ENCODE data around the gene IFRD1. TPM values are rescaled to one million over a fixed set of nuclear protein-coding genes. Genes with fewer than 3 reads are reported as not detected.

IFRD1 gene
- total RNA-seq, 1 experiment from 2014 or later = 67.8 TPM

- H3K4me1 Mint-ChIP-seq = peaks cover 13 to 17% of the 10 kb centered on the region in 2 experiments
- Histone ChIP-seq H2AFZ (ENCODE audit: low read length) (no peak overlapping the region), H2BK120ac (ENCODE audit: low read depth, low read length, poor library complexity, severe bottlenecking) (no peak overlapping the region), H3K4me2 (ENCODE audit: insufficient read depth, insufficient read length, low read length) (no peak overlapping the region), H2BK5ac (ENCODE audit: insufficient read length, low read length) (no peak overlapping the region), H2BK20ac (ENCODE audit: low read depth, low read length, poor library complexity, severe bottlenecking) (no peak overlapping the region), H3K14ac (ENCODE audit: insufficient read depth, low read length) (no peak overlapping the region), H4K8ac (replicated peaks; ENCODE audit: insufficient read length, low read depth, low read length) (no peak overlapping the region), H3K79me2 (ENCODE audit: insufficient read depth, low read length) (no peaks in the 10 kb centered on the region), H4K5ac (ENCODE audit: insufficient read length, low read depth, low read length) (no peak overlapping the region), H3K23ac (ENCODE audit: insufficient read length, low read depth, low read length) (no peak overlapping the region), H3T11ph (ENCODE audit: low read length) (no peak overlapping the region), H2BK12ac (ENCODE audit: insufficient read length, low read depth, low read length) (no peak overlapping the region), H3K4ac (ENCODE audit: low read depth, low read length) (no peak overlapping the region), H4K91ac (ENCODE audit: insufficient read length, low read depth, low read length) (no peak overlapping the region), H3K18ac (ENCODE audit: insufficient read length, low read depth, low read length) (no peak overlapping the region), H3K9ac (ENCODE audit: extremely low read depth, insufficient read length, low read length) (no peak overlapping the region), H2BK15ac (ENCODE audit: low read depth, low read length) (no peak overlapping the region), H3K23me2 (ENCODE audit: insufficient read length, low read depth, low read length, poor library complexity, severe bottlenecking) (no peaks in the 10 kb centered on the region), H3K56ac (ENCODE audit: insufficient read length, low read depth, low read length) (no peak overlapping the region), H3K4me1 (ENCODE audit: insufficient read depth, low read length) (peaks cover 4% of the 10 kb centered on the region; the same call in 1 of the 2 replicates), H3K27me3 (ENCODE audit: insufficient read depth, low read length) (no peaks in the 10 kb centered on the region), H3K27ac (ENCODE audit: insufficient read length, low read depth, low read length) (no peak overlapping the region), H2AK5ac (ENCODE audit: insufficient read length, low read length) (no peak overlapping the region), H4K20me1 (ENCODE audit: control insufficient read depth, insufficient read depth, insufficient read length) (no peaks in the 10 kb centered on the region), H3K9me3 (ENCODE audit: control insufficient read depth, low read depth, low read length) (no peaks in the 10 kb centered on the region), H3K79me1 (ENCODE audit: insufficient read depth, low read depth, low read length, poor library complexity, severe bottlenecking) (no peaks in the 10 kb centered on the region)
- no CpG with 5 or more reads among the region's 4 CpGs for WGBS (ENCODE audit: extremely low coverage, insufficient read length, low lambda C conversion rate)
- no peak for TF ChIP-seq CTCF (conservative IDR thresholded peaks at IDR 0.05)
- H3K27me3 Mint-ChIP-seq (ENCODE audit: low read depth) = no peaks in the 10 kb centered on the region
- no peak for DNase-seq
- peaks cover 11% of the 10 kb centered on the region in 2 experiments for H3K9me3 Mint-ChIP-seq
- no peak overlapping the region for H3K27ac Mint-ChIP-seq
- H3K36me3 Mint-ChIP-seq (ENCODE audit: insufficient read depth in 1 of 3, low read depth in 3 of 3) = peaks cover 4 to 10% (median 7%) of the 10 kb centered on the region in 3 experiments; a peak in 5 of 7 replicates
- H3K4me3 Mint-ChIP-seq = no peak overlapping the region
Measured at GRCh38 chr7:112416127-112416526, 34.1 kb upstream of the IFRD1 start.
